ENCODE results near the gene UBXN6.

DNA sequence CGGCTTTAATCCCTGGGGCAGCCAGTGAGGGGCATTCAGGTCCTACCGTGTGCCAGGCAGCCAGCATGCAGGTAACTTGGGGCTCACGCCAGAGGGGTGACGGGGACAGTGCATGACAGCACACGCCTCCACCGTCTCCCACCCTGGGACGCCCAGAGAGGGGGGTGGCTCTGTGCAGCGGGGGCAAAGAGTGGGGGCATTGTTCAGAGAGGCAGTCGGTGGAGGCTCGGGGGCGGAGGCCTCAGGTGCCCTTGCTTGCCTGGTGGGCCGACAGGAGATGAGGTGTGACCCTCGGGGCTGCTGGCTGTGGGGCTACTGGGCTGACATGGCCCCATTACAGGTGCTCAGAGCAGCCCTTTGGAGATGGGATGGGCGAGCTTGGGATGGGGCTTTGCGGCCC is 42.3 kb upstream of the UBXN6 start:
- TF ChIP-seq, protein P1, sequence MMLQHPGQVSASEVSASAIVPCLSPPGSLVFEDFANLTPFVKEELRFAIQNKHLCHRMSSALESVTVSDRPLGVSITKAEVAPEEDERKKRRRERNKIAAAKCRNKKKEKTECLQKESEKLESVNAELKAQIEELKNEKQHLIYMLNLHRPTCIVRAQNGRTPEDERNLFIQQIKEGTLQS (IDR thresholded peaks at IDR 0.05): no peak
- TF ChIP-seq, protein P2, sequence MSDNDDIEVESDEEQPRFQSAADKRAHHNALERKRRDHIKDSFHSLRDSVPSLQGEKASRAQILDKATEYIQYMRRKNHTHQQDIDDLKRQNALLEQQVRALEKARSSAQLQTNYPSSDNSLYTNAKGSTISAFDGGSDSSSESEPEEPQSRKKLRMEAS (IDR thresholded peaks at IDR 0.05): no peak
- TF ChIP-seq ZNF274 (IDR thresholded peaks at IDR 0.05; ENCODE audit: low read depth, low read length) (no peak), POLR2A (IDR thresholded peaks at IDR 0.05; ENCODE audit: borderline replicate concordance, extremely low read depth, insufficient read depth, insufficient read length) (no peak)
